Middle frontal gyrus (tissue), 1 donor: ENCODE results near the gene ITPRID1.

ENCODE experiments used
- DNase-seq: peaks from one replicate; pipeline ENCODE4 v3.0.0-alpha.2; 2015; ENCODE audit warnings: low spot score; ENCODE audit errors: extremely low spot score

The ITPRID1 gene

GRCh38 chr7:31633467-31633866 is 119.6 kb downstream of the ITPRID1 start:
- no peak for DNase-seq

DNA sequence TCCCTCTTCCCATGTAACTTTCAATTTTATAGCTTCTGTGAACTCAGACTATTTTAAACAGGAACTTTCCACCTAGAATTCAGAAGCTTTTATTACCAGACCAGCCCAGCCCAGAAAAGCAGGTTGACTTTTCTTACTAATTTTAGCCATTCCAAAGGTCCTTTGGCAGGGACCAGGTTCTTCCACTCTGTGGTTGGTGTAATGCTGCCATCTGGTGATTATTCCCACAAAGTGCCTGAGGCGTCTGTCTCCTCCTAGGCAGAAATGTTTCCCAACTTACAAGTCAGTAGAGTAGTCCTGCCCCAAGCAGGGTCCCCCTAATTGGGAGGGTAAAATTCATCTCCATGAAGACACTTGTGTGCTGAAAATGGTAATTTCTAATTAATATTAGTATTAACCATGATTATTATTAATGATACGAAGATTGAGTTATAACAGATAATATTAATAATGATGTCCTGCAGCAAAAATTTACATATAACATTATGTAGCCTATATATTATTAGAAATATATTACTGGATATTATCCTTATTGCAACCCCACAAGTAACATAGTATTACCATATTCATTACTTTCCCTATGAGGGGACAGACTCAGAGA is 120.1 kb downstream of the ITPRID1 start:
- DNase-seq = peak; percentile 55

DNA sequence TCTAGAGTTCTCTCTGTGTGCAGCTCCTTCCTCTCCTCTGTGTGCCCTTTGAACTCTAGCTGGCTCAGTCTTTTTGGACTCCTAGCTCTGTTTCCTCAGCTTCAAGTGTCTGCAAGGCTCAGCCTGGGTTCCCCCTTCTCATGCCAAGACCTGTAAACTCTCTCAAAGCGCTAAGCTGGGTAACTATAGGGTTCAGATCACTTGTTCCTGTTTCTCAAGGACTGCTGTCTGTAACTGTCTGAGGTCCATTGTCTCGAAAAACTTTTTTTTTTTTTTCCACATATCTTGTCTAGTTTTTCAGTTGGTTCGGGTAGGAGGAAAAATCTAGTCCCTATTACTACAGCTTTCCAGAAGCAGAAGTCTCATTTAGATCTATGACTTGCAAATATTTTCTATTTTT is 126.5 kb downstream of the ITPRID1 start:
- no peak for DNase-seq

DNA sequence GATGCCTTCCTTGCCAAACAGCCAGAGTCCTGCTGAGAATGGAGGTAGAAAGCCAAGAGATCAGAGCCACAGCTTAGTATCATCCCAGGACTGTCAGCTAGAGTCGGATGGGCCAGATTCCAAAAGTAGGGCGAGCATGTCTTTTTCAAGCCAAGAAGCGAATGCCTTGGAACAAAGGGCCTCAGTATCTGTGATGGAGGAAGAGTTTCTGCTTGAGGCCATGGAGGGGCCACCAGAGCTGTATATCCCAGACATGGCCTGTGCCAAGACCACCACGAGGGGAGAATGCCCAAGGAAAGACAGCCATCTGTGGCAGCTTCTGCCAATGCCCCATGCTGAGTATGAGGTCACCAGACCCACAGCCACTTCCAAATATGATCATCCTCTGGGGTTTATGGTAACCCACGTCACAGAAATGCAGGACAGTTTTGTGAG is 128.8 kb downstream of the ITPRID1 start:
- no peak for DNase-seq

DNA sequence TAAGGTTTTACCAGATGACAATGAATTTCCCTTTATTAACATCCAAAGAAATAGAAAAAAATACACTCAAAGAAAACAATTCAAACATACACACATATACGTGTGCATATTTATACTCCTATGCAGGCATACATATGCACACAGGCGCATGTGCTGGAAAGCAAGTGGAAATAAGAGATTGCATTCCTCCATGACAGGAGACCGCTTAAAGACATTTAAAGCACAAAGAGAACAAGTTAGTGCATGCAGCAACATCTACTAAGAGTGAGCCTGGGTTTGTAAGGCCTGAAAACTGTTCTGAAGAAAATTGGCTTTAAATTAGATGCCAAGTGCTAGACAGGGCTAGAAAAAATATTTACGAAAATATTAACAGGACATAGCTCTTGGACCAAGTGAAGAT is 133.1 kb downstream of the ITPRID1 start:
- DNase-seq = no peak

- DNase-seq = no peak
These were observed 133.6 kb downstream of the ITPRID1 start for GRCh38 chr7:31647511-31647910.

- no peak for DNase-seq
These were observed 134.4 kb downstream of the ITPRID1 start for GRCh38 chr7:31648288-31648687.

DNA sequence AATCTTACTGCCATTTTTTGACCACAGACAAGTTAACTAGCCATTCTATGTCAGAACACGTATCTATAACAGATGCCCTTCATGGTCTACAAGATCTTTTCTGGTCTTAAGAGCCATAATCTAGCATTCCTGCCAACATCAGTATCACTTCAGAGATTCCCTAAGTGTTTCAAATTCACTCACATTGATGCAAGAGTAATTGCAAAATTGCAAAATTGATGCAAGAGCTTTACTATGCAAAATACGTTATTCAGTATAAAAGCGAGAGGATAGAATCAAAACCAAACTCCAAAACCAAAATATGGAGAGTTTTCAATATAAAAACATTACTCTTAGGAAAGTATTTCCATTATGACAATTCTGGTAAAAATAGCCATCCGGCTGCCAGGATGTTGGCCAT is 135.0 kb downstream of the ITPRID1 start:
- DNase-seq = no peak

DNA sequence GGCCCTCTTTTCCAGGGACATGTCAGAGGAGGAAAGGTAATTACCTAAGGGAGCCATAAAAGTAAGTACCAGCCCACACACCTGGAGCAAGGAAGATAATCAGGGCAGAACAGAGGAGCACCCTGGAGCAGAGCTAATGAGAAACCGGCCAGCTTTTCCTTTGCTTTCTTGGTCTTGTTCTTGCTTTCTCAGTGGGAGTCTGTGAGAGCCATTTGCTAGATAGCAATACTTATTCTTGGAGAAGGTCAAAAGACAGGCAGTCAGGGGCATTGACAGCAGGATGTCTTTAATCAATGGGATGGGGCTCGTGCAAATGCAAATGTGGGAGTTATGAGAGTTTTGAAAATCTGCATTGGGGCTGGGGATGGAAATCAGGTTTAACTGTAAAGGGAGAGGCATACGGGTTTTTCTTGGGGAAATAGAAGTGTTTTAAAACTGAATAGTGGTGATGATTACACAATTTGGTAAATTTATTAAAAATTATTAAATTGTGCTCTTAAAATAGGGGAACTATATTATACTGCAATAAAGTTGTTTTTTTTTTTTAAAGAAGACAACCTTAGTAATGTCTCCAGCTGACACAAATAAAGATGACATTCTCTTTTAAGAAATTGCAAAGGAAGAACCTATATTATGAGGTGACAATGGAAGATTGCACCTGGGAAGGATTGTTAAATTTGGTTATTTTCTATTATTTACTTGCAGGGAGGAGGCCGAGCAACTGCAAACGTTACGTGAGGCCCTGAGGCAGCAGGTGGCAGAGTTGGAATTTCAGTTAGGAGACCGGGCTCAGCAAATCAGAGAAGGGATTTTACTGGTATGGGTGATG is 137.6 kb downstream of the ITPRID1 start:
- no peak for DNase-seq

- DNase-seq = no peak
These were observed 138.1 kb downstream of the ITPRID1 start for GRCh38 chr7:31652063-31652326.

GRCh38 chr7:31663072-31663471 is 149.2 kb downstream of the ITPRID1 start:
- no peak for DNase-seq

DNA sequence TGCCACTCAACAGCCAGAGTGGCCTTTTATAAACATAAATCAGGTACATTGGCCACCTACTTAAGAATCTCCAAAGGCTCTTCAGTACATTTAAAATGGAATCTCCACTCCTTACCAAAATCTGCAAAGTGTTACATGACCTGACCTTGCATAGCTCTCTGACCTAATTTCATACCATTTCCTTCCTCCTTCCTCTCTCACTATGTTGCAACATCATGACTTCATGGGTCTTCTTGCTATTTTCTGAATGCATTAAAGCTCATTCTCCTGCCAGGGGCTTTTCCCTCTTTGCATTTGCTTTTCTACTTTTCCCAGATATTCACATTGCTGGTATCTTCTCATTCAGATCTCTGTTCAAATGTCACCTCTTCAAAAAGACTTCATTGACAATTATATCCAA is 151.0 kb downstream of the ITPRID1 start:
- no peak for DNase-seq

DNA sequence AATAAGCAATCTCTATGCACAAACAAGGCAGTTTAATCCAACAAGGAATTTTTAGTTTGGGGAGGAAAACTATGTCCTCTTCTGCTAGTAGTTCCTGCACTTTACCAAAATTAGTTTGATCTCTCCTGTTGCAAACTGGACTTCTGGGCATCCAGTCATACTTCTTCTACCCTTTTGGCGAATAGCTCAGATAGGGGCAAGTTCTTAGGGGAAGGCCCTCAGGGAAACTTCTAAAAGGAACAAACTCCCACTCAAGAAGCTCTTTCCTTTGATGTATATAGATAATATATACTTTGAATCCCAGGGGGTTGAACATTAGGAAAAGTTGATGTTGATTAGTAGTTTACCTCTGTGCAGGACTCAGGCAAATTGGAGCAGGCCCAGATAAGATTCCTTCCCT is 151.7 kb downstream of the ITPRID1 start:
- no peak for DNase-seq

- no peak for DNase-seq
These were observed 155.6 kb downstream of the ITPRID1 start for GRCh38 chr7:31669461-31669860.

GRCh38 chr7:31679574-31680305 is 165.8 kb downstream of the ITPRID1 start:
- DNase-seq = no peak

DNA sequence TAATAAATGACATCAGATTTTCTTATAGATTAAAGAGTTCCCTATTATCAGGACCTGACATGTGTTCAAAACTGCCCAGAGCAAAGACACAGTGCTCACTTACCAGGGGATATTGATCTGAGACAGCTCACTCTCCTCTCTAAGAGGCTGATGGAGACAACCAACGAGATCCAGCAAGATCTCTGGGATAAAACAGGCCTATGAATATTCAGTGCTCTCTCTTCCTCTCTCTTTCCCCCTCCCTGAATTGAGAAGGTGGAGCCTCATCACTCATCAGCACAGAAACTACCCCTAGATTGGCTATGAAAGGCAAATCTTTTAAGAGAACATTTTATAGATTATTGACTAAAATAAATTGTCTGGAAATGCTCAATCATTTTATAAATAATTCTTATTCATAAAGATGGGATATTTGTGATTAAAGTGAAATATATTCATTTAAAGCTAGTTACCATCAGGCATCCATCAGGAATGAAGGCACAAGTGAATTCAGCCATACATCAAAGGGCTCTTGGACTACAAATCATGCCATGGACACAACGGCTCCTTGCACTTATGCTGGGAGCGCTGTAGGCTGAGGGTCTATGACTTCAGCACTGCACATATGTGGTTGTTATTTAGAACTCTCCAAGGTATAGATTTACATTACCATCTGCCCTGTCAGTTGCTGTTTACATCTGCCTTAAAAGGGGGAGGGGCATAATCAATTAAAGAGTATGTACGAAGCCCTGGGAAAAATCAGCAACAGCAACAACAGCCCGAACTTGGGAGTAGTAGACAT is 169.7 kb downstream of the ITPRID1 start:
- DNase-seq = no peak

GRCh38 chr7:31687024-31687748 is 173.3 kb downstream of the ITPRID1 start, which contains the start of gene PPP1R17:
PPP1R17 (plus strand) TSS chr7:31687215; CDS start chr7:31692442, 5,227 bp downstream.
- DNase-seq = no peak

- DNase-seq = no peak
These were observed 174.5 kb downstream of the ITPRID1 start for GRCh38 chr7:31688372-31688771.

GRCh38 chr7:31688996-31689395 is 175.1 kb downstream of the ITPRID1 start:
- DNase-seq = no peak

- no peak for DNase-seq
These were observed 177.0 kb downstream of the ITPRID1 start for GRCh38 chr7:31690935-31691334.

- DNase-seq = no peak
These were observed 178.6 kb downstream of the ITPRID1 start for GRCh38 chr7:31692451-31692850.
